Cardiac fibroblast (primary cell): ENCODE measurements around the gene FAM47A.

Experiments used
- DNase-seq, 2 donors: peaks; one replicate each; pipeline versions ENCODE4 v3.0.0 to v3.0.0-alpha.2; 2010; ENCODE audit warnings: low read depth in 2 of 2
- H3K4me3 ChIP-seq, 2 donors: replicated peaks in 1 of 2; 1 replicate in 1 of 2; 2 replicates in 1 of 2; pipeline ENCODE4 v1.5.1; 2011; ENCODE audit warnings: low read depth in 2 of 2, low read length in 2 of 2, mild to moderate bottlenecking in 2 of 2, moderate library complexity in 1 of 2
- TF ChIP-seq, protein P1 (sequence below): IDR thresholded peaks from one replicate; pipeline ENCODE4 v1.5.1; 2011; ENCODE audit warnings: low read depth, mild to moderate bottlenecking, low read length, inconsistent platforms

FAM47A gene

DNA sequence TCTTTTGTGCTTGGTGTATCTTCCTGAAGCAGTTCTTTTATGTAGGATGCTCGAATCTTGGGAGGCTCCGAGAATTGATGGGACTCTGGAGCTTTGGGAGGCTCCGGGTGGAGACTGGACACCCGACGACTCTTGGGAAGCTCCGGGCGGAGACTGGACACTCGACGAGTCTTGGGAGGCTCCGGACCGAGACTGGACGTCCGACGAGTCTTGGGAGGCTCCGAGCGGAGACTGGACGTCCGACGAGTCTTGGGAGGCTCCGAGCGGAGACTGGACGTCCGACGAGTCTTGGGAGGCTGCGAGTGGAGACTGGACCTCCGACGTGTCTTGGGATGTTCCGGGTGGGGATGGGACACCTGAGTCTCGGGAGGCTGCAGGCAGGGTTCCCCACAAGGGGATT lies 1.6 kb downstream of the FAM47A start:
- TF ChIP-seq, protein P1, sequence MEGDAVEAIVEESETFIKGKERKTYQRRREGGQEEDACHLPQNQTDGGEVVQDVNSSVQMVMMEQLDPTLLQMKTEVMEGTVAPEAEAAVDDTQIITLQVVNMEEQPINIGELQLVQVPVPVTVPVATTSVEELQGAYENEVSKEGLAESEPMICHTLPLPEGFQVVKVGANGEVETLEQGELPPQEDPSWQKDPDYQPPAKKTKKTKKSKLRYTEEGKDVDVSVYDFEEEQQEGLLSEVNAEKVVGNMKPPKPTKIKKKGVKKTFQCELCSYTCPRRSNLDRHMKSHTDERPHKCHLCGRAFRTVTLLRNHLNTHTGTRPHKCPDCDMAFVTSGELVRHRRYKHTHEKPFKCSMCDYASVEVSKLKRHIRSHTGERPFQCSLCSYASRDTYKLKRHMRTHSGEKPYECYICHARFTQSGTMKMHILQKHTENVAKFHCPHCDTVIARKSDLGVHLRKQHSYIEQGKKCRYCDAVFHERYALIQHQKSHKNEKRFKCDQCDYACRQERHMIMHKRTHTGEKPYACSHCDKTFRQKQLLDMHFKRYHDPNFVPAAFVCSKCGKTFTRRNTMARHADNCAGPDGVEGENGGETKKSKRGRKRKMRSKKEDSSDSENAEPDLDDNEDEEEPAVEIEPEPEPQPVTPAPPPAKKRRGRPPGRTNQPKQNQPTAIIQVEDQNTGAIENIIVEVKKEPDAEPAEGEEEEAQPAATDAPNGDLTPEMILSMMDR: no peak
- DNase-seq: no peak
- H3K4me3 ChIP-seq: no peak overlapping the region

DNA sequence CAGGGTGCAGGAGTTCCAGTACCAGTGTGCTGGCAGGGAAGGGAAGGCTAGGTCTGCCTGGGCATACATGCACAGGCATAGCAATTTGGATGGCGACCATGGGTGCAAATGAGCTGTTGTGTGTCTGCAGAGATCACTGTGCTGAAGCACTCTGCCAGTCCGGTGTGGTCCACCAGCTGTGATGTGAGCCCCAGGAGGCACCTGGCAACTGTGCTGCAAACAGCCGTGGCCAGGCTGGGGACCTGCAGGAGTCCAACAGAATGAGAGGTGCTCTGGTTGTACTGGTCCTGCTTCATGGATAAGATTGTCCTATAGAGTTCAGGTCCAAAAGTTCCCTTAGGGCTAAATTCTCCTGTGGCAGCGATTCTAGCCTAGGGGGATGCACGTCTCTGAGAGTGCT lies 6.1 kb downstream of the FAM47A start:
- H3K4me3 ChIP-seq: no peak overlapping the region
- no peak for DNase-seq
- TF ChIP-seq, protein P1: no peak

DNA sequence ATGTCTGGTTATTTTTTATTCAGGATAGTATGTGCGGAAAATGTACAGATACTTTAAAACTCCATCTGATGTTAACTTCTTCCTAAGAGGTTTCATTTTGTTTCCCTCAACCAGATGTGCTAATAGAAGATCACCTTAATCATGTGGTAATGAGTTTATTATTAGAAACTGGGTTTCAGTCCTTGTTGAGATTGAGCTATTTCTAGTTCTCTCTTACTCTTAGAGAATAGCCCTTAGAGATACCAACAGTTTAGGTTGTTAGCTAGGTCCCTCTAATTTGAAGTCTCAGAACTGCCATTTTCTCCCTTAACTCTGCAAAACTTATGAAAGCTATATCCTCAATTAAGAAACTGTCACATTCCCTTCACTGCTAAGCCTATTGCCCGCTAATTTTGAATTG lies 13.0 kb downstream of the FAM47A start:
- no peak overlapping the region for H3K4me3 ChIP-seq
- TF ChIP-seq, protein P1: no peak
- DNase-seq: no peak

DNA sequence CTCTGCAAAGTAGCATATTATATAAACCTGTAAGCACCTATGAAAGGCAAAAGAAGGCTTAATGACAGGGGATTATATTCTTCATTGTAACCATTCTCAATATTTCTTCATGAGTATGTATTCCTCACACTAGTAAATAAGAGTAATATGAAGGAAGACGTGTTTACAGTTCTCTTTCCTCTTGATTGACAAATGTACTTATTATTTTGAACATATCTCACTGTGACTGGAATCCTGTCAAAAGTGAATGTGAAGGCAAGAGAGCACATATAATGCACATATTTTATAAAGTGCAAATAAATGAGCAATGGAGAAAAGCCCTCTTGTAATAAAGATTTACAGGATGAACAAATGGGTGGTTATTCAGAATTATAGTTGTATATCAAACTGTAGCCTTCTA lies 19.7 kb downstream of the FAM47A start:
- no peak for DNase-seq
- no peak overlapping the region for H3K4me3 ChIP-seq
- TF ChIP-seq, protein P1: no peak
